ENCODE data around the gene RASD1. TPM values are rescaled to one million over a fixed set of nuclear protein-coding genes. Genes with fewer than 3 reads are reported as not detected.

Gene RASD1
- total and polyA plus RNA-seq, 3 experiments from 2014 or later, result 1.0 to 1.1 (median 1.0) TPM

DNA sequence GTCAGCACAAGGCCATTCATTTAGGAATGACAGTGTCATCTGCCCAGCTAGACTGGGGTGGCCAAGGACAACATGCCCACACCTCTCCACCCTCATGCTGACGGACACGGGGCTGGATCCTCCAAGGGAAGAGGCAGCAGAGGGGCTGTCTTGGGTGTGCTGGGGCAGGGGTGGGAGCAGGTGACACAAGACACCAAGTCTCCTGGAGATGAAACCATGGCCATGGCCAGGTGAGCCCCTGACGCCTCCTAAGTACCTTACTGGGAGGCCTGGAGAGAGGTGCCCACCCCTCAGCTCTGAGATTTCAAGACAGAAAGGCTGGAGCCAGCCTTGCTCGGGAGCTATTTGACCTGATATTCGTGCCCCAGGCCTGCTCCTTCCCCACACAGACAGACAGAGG lies 9.0 kb upstream of the RASD1 start:
- no peaks in the 10 kb centered on the region for H3K36me3 ChIP-seq (ENCODE audit: insufficient read depth, low read length)
- no peaks in the 10 kb centered on the region for H3K27me3 ChIP-seq (ENCODE audit: insufficient read depth, low read length, poor library complexity, severe bottlenecking)
- ChIA-PET POLR2A (interaction anchor here (1.1 kb wide), 1 partner anchor 8 kb away, joined by 3 read pairs; no protein-coding TSS in a partner anchor), CTCF (interaction anchor here (1.3 kb wide), 1 partner anchor 9 kb away, joined by 5 read pairs; the partner anchor contains the start of gene RASD1)
- peaks cover 0 to under 1% (median 0%) of the 10 kb centered on the region in 3 donors for H3K4me1 Mint-ChIP-seq
- no peak for DNase-seq
- H3K27me3 Mint-ChIP-seq, result peaks cover 2 to 6% of the 10 kb centered on the region in 2 donors
- no peaks in the 10 kb centered on the region for H3K9me3 Mint-ChIP-seq
- no peaks in the 10 kb centered on the region for H3K36me3 Mint-ChIP-seq
- no peaks in the 10 kb centered on the region for H3K4me1 ChIP-seq (ENCODE audit: insufficient read depth, low read length)
- H3K27ac ChIP-seq (ENCODE audit: low read depth, low read length), result no peak overlapping the region
- H3K9me3 ChIP-seq (ENCODE audit: low read length), result no peaks in the 10 kb centered on the region
- no peak overlapping the region for H3K4me3 Mint-ChIP-seq
- no peak overlapping the region for H3K27ac Mint-ChIP-seq
- H3K4me3 ChIP-seq (ENCODE audit: low read length), result no peak overlapping the region

DNA sequence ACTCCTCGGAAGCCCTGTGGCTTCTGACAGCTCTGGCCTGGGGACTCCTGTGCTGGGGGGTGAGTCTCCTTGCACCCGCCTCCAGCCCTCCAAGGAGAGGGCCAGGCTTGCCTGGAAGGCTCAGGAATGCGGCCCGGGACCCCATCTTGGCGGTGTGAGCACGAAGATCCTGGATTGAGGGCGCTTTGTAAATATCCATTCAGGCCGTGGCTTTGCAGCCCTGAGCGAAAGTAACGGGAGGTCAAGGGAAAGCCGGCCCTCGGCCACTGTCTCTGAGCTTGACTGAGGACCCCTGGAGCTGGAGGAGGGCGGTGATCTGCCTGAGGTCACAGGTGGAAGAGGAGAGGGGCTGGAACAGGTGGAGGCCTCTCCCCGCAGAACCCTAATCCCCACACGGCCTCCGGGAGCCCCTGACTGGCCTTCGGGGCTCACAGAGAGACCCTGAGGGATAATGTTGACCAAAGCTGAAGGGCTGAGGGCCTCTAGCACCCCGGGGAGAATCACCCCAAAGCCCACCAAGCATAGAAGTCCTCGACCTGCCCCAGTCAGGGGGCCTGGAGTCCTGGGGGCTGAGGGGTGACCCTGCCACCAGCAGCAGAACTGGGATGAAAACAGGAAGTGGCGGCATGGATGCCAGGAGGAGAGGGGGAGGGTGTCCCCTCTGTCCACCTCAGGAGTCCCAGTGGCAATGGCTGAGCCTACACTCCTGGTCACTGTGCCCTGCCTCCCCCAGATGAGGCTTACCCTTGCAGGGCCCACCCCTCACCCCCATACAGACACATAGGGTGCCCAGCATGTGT lies 8.3 kb upstream of the RASD1 start:
- no peak overlapping the region for H3K4me3 ChIP-seq (ENCODE audit: low read length)
- no peak for DNase-seq
- H3K4me3 Mint-ChIP-seq, result no peak overlapping the region
- H3K27ac ChIP-seq (ENCODE audit: low read depth, low read length), result no peak overlapping the region
- H3K9me3 Mint-ChIP-seq, result no peaks in the 10 kb centered on the region
- peaks cover 2 to 6% of the 10 kb centered on the region in 2 donors for H3K27me3 Mint-ChIP-seq
- no peaks in the 10 kb centered on the region for H3K4me1 Mint-ChIP-seq
- ChIA-PET CTCF (interaction anchor here (1.3 kb wide), 1 partner anchor 8 kb away, joined by 5 read pairs; the partner anchor contains the start of gene RASD1), POLR2A (no interaction called here)
- H3K27ac Mint-ChIP-seq, result no peak overlapping the region
- H3K4me1 ChIP-seq (ENCODE audit: insufficient read depth, low read length), result no peaks in the 10 kb centered on the region
- H3K9me3 ChIP-seq (ENCODE audit: low read length), result no peaks in the 10 kb centered on the region
- no peaks in the 10 kb centered on the region for H3K36me3 ChIP-seq (ENCODE audit: insufficient read depth, low read length)
- no peaks in the 10 kb centered on the region for H3K36me3 Mint-ChIP-seq
- no peaks in the 10 kb centered on the region for H3K27me3 ChIP-seq (ENCODE audit: insufficient read depth, low read length, poor library complexity, severe bottlenecking)

DNA sequence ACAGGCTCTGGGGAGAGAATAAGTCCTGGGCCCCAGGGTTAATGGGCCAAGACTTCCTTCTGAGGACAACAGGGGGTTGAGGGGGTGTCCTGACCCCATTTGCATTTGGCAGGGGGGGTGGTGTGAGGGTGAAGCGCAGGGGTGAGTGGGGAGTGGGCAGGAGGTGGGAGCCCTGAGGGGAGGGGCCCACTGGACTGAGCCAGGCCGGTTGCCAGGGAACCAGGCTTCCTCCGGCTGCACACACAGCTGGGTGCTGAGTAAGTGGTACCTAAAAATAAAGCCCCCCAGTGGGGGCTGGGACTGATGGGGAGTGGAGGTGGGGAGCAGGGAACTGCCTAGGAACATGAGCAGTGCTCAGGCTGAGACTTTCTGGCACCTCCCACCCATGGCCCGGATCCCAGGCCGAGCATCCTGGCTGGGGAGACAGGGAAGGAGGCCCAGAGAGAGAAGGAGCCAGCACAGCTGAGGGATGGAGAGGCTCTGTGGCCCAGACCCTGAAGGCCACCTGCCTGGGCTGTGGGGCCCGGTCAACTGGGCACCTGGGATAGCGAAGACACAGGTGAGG lies 7.5 kb upstream of the RASD1 start:
- H3K4me1 ChIP-seq (ENCODE audit: insufficient read depth, low read length), result no peaks in the 10 kb centered on the region
- H3K36me3 ChIP-seq (ENCODE audit: insufficient read depth, low read length), result no peaks in the 10 kb centered on the region
- DNase-seq, result no peak
- no peak overlapping the region for H3K4me3 Mint-ChIP-seq
- H3K27ac Mint-ChIP-seq, result no peak overlapping the region
- no peaks in the 10 kb centered on the region for H3K36me3 Mint-ChIP-seq
- no peaks in the 10 kb centered on the region for H3K9me3 Mint-ChIP-seq
- no peaks in the 10 kb centered on the region for H3K27me3 ChIP-seq (ENCODE audit: insufficient read depth, low read length, poor library complexity, severe bottlenecking)
- no peaks in the 10 kb centered on the region for H3K9me3 ChIP-seq (ENCODE audit: low read length)
- H3K4me1 Mint-ChIP-seq, result no peaks in the 10 kb centered on the region
- H3K27me3 Mint-ChIP-seq, result peaks cover 2 to 6% of the 10 kb centered on the region in 2 donors
- no peak overlapping the region for H3K4me3 ChIP-seq (ENCODE audit: low read length)
- ChIA-PET CTCF (no interaction called here), POLR2A (no interaction called here)
- H3K27ac ChIP-seq (ENCODE audit: low read depth, low read length), result no peak overlapping the region

DNA sequence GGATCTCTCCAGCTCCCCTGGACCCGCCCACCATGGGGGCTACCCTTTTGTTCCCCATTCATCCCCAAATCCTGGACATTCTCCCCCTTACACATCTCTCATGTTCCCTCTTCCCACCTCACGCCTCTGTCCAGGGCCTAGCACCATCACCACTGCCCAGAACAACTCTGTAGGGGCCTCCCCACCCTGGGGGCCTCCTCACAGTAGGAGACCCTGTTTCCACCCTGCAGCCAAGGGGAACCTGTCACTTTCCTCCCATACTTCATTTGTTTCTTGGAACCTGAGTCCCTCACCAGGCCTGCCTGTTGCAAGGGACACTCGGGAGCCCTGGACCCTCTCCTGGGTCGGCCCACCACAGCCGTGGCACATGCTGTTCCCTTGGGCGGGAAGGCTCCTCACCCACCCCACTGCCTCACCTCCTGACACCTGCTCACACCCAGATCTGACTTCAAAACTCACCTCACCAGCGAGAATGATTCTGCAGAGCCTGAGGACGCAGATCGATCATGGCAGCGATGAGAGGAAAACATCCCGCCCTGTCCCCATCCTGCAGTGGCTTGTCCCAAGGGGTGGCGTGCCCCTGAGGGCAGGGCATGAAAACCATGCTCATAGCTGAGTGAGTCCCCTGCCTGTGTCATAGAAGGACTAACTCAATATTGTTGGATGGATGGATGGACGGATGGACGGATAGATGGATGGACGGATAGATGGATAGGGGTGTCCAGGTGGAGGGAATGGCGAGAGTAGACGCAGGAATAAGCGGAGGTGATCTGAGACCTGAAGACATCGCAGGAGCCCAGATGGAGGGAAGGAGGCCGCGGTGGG lies 6.8 kb upstream of the RASD1 start:
- CTCF ChIA-PET, result no interaction called here
- no peak overlapping the region for H3K27ac Mint-ChIP-seq
- H3K27me3 ChIP-seq (ENCODE audit: insufficient read depth, low read length, poor library complexity, severe bottlenecking), result no peaks in the 10 kb centered on the region
- no peaks in the 10 kb centered on the region for H3K9me3 ChIP-seq (ENCODE audit: low read length)
- POLR2A ChIA-PET, result no interaction called here
- no peak for DNase-seq
- H3K36me3 ChIP-seq (ENCODE audit: insufficient read depth, low read length), result no peaks in the 10 kb centered on the region
- H3K36me3 Mint-ChIP-seq, result no peaks in the 10 kb centered on the region
- H3K9me3 Mint-ChIP-seq, result no peaks in the 10 kb centered on the region
- no peaks in the 10 kb centered on the region for H3K4me1 Mint-ChIP-seq
- no peak overlapping the region for H3K27ac ChIP-seq (ENCODE audit: low read depth, low read length)
- no peaks in the 10 kb centered on the region for H3K4me1 ChIP-seq (ENCODE audit: insufficient read depth, low read length)
- peaks cover 2 to 6% of the 10 kb centered on the region in 2 donors for H3K27me3 Mint-ChIP-seq
- H3K4me3 ChIP-seq (ENCODE audit: low read length), result no peak overlapping the region
- H3K4me3 Mint-ChIP-seq, result no peak overlapping the region

DNA sequence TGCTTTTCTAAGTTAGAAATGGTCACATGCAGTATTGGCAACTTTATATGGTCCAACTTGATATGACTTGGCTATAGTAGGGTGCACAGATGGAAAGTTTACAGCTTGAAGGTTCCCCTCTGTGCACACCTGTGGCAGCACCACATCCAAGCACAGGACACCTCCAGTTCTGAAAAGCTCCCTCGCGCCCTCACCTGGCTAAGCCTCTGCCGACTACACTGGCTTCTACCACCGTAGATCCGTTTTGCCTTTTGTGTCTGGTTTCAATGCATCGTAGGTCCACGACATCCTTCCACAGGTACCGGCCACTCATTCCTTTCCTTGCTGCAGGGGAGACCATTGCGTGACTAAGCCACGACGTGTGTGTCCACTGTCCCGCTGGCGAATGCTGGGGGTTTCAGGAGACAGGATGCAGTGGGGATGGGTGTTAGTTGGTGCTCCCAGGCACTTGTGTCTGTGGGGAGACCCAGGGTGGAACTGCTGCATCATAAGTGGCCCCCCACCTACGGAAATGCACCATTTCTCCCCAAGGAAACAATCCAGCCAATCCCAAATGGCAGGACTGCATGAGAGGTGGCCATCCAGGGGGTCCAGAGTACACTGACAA lies 4.9 kb upstream of the RASD1 start:
- POLR2A ChIA-PET, result no interaction called here
- CTCF ChIA-PET, result no interaction called here

DNA sequence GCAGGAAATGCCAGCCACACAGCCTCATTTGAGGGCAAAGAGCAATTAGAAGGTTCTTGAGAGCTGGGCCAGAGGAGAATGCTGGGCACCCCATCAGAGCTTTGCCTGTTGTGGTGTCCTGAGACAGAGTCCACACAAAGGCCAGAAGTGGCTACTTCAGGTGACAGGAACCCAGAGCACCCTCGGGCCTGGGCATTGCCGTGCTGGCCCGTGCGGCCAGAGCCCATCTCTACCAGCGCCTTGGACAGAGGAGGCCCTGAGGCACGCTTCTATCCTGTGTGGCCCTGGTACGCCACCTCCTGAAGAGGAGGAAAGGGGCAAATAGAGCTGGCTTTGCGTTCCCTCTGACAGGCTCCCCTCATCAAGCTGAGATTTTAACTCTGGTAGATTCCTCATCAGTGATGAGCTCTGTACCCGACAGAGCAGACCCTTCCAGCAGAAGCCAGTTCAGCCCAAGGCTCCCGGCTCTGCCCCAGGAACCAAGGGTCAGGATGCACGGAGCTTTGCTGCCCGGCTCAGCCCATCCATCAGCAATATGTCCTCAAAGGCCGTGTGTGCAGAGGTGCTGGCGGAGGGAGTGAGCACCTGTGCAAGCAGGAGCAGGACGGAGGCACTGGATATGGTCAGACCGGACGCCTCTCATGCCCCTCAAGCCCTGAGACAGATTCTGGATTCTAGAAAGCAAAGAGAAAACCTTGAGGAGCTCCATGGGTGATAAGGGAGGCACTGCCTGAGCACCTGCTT lies 3.4 kb upstream of the RASD1 start:
- CTCF ChIA-PET, result no interaction called here
- Histone ChIP-seq H3K27ac (ENCODE audit: low read depth, low read length) (no peak overlapping the region), H3K36me3 (ENCODE audit: insufficient read depth, low read length) (no peaks in the 10 kb centered on the region), H3K4me1 (ENCODE audit: insufficient read depth, low read length) (peaks cover 10% of the 10 kb centered on the region), H3K27me3 (ENCODE audit: insufficient read depth, low read length, poor library complexity, severe bottlenecking) (no peaks in the 10 kb centered on the region), H3K9me3 (ENCODE audit: low read length) (no peaks in the 10 kb centered on the region), H3K4me3 (ENCODE audit: low read length) (no peak overlapping the region)
- Mint-ChIP-seq H3K27ac (no peak overlapping the region), H3K27me3 (peaks cover 9 to 11% of the 10 kb centered on the region in 2 donors), H3K4me3 (no peak overlapping the region), H3K36me3 (no peaks in the 10 kb centered on the region), H3K9me3 (no peaks in the 10 kb centered on the region), H3K4me1 (peaks cover 11 to 20% (median 11%) of the 10 kb centered on the region in 3 donors)
- POLR2A ChIA-PET, result no interaction called here
- no peak for DNase-seq

More for the DNA sequence above, 4.9 kb upstream of the RASD1 start:
- no peaks in the 10 kb centered on the region for H3K36me3 ChIP-seq (ENCODE audit: insufficient read depth, low read length)
- no peak for DNase-seq
- Mint-ChIP-seq H3K4me1 (peaks cover 4 to 6% (median 5%) of the 10 kb centered on the region in 3 donors), H3K36me3 (no peaks in the 10 kb centered on the region), H3K27me3 (peaks cover 2 to 6% of the 10 kb centered on the region in 2 donors), H3K9me3 (no peaks in the 10 kb centered on the region), H3K4me3 (peak overlapping the region in 1 of 7 donors; percentile 27), H3K27ac (peak overlapping the region in 1 of 8 donors; percentile 69)
- no peaks in the 10 kb centered on the region for H3K27me3 ChIP-seq (ENCODE audit: insufficient read depth, low read length, poor library complexity, severe bottlenecking)
- H3K27ac ChIP-seq (ENCODE audit: low read depth, low read length), result no peak overlapping the region
- no peaks in the 10 kb centered on the region for H3K9me3 ChIP-seq (ENCODE audit: low read length)
- no peak overlapping the region for H3K4me3 ChIP-seq (ENCODE audit: low read length)
- peaks cover 6% of the 10 kb centered on the region for H3K4me1 ChIP-seq (ENCODE audit: insufficient read depth, low read length)

DNA sequence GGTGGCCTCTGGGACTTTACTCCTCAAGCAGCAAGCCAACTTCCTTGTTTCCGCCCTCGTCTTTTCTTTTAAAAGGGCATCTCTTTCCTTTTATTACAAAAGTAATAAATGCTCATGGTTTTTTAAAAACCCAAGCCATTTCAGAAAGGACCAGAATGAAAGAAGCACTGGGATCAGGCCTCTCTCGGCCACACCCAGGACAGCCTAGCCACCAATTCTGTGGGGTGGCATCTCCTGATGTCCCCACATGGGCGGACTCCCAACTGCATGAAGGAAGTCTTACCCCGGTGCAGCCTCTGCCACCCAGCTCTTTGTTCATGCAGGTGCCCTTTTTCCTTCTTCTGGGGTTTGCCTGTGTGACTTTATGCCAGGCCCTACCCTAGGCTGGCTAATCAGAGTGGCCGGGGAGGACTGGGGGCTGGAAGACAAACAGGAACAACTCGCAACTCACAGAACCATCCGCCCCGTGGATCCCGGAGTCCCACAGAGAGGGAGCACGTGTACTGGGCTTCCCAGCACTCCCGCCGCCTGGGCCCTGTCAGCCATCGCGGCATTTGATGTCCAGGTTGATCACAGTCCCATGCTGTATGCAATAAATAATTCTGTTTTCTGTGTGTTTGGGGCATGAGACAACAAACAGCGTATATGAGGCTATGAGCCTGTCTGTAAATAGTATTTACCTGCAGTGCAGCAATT lies 2.6 kb upstream of the RASD1 start:
- H3K4me3 Mint-ChIP-seq, result no peak overlapping the region
- no peak overlapping the region for H3K4me3 ChIP-seq (ENCODE audit: low read length)
- no peaks in the 10 kb centered on the region for H3K9me3 Mint-ChIP-seq
- peaks cover 9 to 11% of the 10 kb centered on the region in 2 donors for H3K27me3 Mint-ChIP-seq
- H3K27ac Mint-ChIP-seq, result no peak overlapping the region
- CTCF ChIA-PET, result interaction anchor here (2.2 kb wide), 1 partner anchor 70 kb away, joined by 5 read pairs; no protein-coding TSS in a partner anchor
- no peaks in the 10 kb centered on the region for H3K27me3 ChIP-seq (ENCODE audit: insufficient read depth, low read length, poor library complexity, severe bottlenecking)
- no peak overlapping the region for H3K27ac ChIP-seq (ENCODE audit: low read depth, low read length)
- H3K4me1 ChIP-seq (ENCODE audit: insufficient read depth, low read length), result peaks cover 10% of the 10 kb centered on the region
- no peak for DNase-seq
- H3K4me1 Mint-ChIP-seq, result peaks cover 11 to 25% (median 11%) of the 10 kb centered on the region in 3 donors
- no peaks in the 10 kb centered on the region for H3K36me3 Mint-ChIP-seq
- H3K36me3 ChIP-seq (ENCODE audit: insufficient read depth, low read length), result no peaks in the 10 kb centered on the region
- POLR2A ChIA-PET, result no interaction called here
- no peaks in the 10 kb centered on the region for H3K9me3 ChIP-seq (ENCODE audit: low read length)

Data from CD8-positive, alpha-beta memory T cell (primary cell).